Measurements from ENCODE around the gene TMEM131L. TPM values are rescaled to one million over a fixed set of nuclear protein-coding genes. Genes with fewer than 3 reads are reported as not detected.
"Not testable (repeated sequence)": the region's sequence is repeated elsewhere in the genome, so short reads cannot be mapped to it uniquely, and the experiment has no call there.

Gene TMEM131L
- polyA plus RNA-seq, 4 donors, result 0.22 to 9.1 (median 1.9) TPM

GRCh38 chr4:153438916-153439756, 27.0 kb upstream of the TMEM131L start:
- H3K4me3 ChIP-seq (ENCODE audit: low read depth in 1 of 3, low read length in 3 of 3), result no peak overlapping the region
- WGBS, 3 donors, result 56 to 61% (median 58%) methylated on average over 13 of the region's 13 CpGs
- no peak for FAIRE-seq
- H3K27me3 ChIP-seq (ENCODE audit: control insufficient read depth in 3 of 3, insufficient read depth in 3 of 3, low read length in 3 of 3), result no peaks in the 10 kb centered on the region
- peak in 1 of 2 donors; percentile 36 for DNase-seq
- no peaks in the 10 kb centered on the region for H3K36me3 ChIP-seq (ENCODE audit: control insufficient read depth in 3 of 3, insufficient read depth in 2 of 3, low read depth in 1 of 3, low read length in 3 of 3)
- H3K27ac ChIP-seq (ENCODE audit: low read depth in 1 of 3, low read length in 2 of 3), result peak overlapping the region in 1 of 3 donors; percentile 57
- H3K4me1 ChIP-seq (ENCODE audit: control insufficient read depth in 3 of 3, insufficient read depth in 2 of 3, low read depth in 1 of 3, low read length in 2 of 3), result no peaks in the 10 kb centered on the region
- no peaks in the 10 kb centered on the region for H3K9me3 ChIP-seq (ENCODE audit: control insufficient read depth in 2 of 2, insufficient read depth in 1 of 2, low read depth in 1 of 2, low read length in 1 of 2)

GRCh38 chr4:153439831-153440230, 26.3 kb upstream of the TMEM131L start:
- H3K36me3 ChIP-seq (ENCODE audit: control insufficient read depth in 3 of 3, insufficient read depth in 2 of 3, low read depth in 1 of 3, low read length in 3 of 3), result no peaks in the 10 kb centered on the region
- H3K9me3 ChIP-seq (ENCODE audit: control insufficient read depth in 2 of 2, insufficient read depth in 1 of 2, low read depth in 1 of 2, low read length in 1 of 2), result no peaks in the 10 kb centered on the region
- no peaks in the 10 kb centered on the region for H3K27me3 ChIP-seq (ENCODE audit: control insufficient read depth in 3 of 3, insufficient read depth in 3 of 3, low read length in 3 of 3)
- DNase-seq, result no peak
- H3K27ac ChIP-seq (ENCODE audit: low read depth in 1 of 3, low read length in 2 of 3), result no peak overlapping the region
- H3K4me3 ChIP-seq (ENCODE audit: low read depth in 1 of 3, low read length in 3 of 3), result no peak overlapping the region
- no peak for FAIRE-seq
- 84 to 93% (median 87%) methylated on average over 9 of the region's 9 CpGs for WGBS, 3 donors
- H3K4me1 ChIP-seq (ENCODE audit: control insufficient read depth in 3 of 3, insufficient read depth in 2 of 3, low read depth in 1 of 3, low read length in 2 of 3), result no peaks in the 10 kb centered on the region

DNA sequence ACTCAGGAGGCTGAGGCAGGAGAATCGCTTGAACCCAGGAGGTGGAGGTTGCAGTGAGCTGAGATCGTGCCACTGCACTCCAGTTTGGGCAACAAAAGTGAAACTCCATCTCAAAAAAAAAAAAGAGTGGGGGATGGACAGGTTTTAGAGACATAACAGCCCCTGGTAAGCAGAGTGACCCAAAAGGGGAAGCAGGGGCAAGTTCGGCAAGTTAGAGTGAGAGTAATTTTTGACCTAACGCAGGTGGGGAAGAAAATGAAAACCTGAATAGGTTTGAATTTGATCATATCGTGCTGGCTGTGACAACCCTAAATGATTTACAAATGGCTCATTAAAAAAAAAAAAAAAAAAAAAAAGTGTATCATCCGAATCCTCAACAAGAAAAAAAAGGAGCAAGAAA, 25.7 kb upstream of the TMEM131L start:
- no peaks in the 10 kb centered on the region for H3K36me3 ChIP-seq (ENCODE audit: control insufficient read depth in 3 of 3, insufficient read depth in 2 of 3, low read depth in 1 of 3, low read length in 3 of 3)
- no peaks in the 10 kb centered on the region for H3K9me3 ChIP-seq (ENCODE audit: control insufficient read depth in 2 of 2, insufficient read depth in 1 of 2, low read depth in 1 of 2, low read length in 1 of 2)
- no peaks in the 10 kb centered on the region for H3K27me3 ChIP-seq (ENCODE audit: control insufficient read depth in 3 of 3, insufficient read depth in 3 of 3, low read length in 3 of 3)
- H3K4me3 ChIP-seq (ENCODE audit: low read depth in 1 of 3, low read length in 3 of 3), result no peak overlapping the region
- FAIRE-seq (no peak), DNase-seq (no peak)
- H3K4me1 ChIP-seq (ENCODE audit: control insufficient read depth in 3 of 3, insufficient read depth in 2 of 3, low read depth in 1 of 3, low read length in 2 of 3), result no peaks in the 10 kb centered on the region
- 82 to 89% (median 84%) methylated on average over 5 to 6 of the region's 6 CpGs for WGBS, 3 donors
- no peak overlapping the region for H3K27ac ChIP-seq (ENCODE audit: low read depth in 1 of 3, low read length in 2 of 3)

- WGBS, 3 donors, result 78 to 90% (median 89%) methylated on average over 5 of the region's 5 CpGs
- Histone ChIP-seq H3K36me3 (ENCODE audit: control insufficient read depth in 3 of 3, insufficient read depth in 2 of 3, low read depth in 1 of 3, low read length in 3 of 3) (no peaks in the 10 kb centered on the region), H3K4me3 (ENCODE audit: low read depth in 1 of 3, low read length in 3 of 3) (no peak overlapping the region), H3K27me3 (ENCODE audit: control insufficient read depth in 3 of 3, insufficient read depth in 3 of 3, low read length in 3 of 3) (no peaks in the 10 kb centered on the region), H3K9me3 (ENCODE audit: control insufficient read depth in 2 of 2, insufficient read depth in 1 of 2, low read depth in 1 of 2, low read length in 1 of 2) (no peaks in the 10 kb centered on the region), H3K4me1 (ENCODE audit: control insufficient read depth in 3 of 3, insufficient read depth in 2 of 3, low read depth in 1 of 3, low read length in 2 of 3) (no peaks in the 10 kb centered on the region), H3K27ac (ENCODE audit: low read depth in 1 of 3, low read length in 2 of 3) (no peak overlapping the region)
- no peak for FAIRE-seq
- peak in 1 of 2 donors; percentile 29 for DNase-seq
These were observed 18.8 kb upstream of the TMEM131L start for GRCh38 chr4:153447175-153447905.

DNA sequence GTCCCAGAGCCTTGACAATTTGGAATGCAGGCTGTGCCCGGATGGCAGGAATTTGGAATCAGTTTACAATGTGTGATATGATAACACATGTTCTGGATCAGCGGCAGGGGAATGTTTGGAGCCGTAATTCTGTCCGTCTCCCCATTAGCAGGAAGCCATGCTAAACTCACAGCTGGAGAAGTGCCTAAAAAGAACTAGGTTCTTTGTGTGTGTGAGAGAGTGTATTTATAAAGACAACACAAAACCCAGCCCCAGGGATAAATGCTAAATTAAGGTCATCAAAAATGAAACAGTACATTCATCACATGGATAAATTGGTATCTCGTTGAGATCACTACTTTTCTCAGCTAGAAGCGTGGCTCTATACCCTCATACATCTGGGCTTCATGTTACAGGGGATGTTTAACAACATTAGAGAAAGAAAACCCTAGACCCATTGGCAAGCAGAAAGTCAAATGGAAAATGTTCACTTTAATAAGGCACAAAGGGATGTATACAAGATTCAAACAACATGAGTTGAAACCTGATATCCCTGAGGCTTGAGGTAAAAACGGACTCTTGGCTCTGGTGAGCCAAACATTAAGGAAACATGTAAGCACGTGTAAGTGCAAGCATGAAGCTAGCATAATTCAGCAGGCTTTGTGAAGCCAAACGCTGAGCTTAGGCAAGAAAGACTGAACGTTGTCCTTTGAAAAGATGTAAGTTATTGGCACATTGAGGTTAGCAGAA, 18.0 kb upstream of the TMEM131L start:
- no peak for DNase-seq
- no peaks in the 10 kb centered on the region for H3K36me3 ChIP-seq (ENCODE audit: control insufficient read depth in 3 of 3, insufficient read depth in 2 of 3, low read depth in 1 of 3, low read length in 3 of 3)
- no peaks in the 10 kb centered on the region for H3K27me3 ChIP-seq (ENCODE audit: control insufficient read depth in 3 of 3, insufficient read depth in 3 of 3, low read length in 3 of 3)
- no peak for FAIRE-seq
- no peak overlapping the region for H3K27ac ChIP-seq (ENCODE audit: low read depth in 1 of 3, low read length in 2 of 3)
- no peak overlapping the region for H3K4me3 ChIP-seq (ENCODE audit: low read depth in 1 of 3, low read length in 3 of 3)
- 49 to 63% (median 60%) methylated on average over 10 of the region's 10 CpGs for WGBS, 3 donors
- no peaks in the 10 kb centered on the region for H3K4me1 ChIP-seq (ENCODE audit: control insufficient read depth in 3 of 3, insufficient read depth in 2 of 3, low read depth in 1 of 3, low read length in 2 of 3)
- no peaks in the 10 kb centered on the region for H3K9me3 ChIP-seq (ENCODE audit: control insufficient read depth in 2 of 2, insufficient read depth in 1 of 2, low read depth in 1 of 2, low read length in 1 of 2)

- no peak for DNase-seq
- Histone ChIP-seq H3K36me3 (ENCODE audit: control insufficient read depth in 3 of 3, insufficient read depth in 2 of 3, low read depth in 1 of 3, low read length in 3 of 3) (no peaks in the 10 kb centered on the region), H3K27ac (ENCODE audit: low read depth in 1 of 3, low read length in 2 of 3) (no peak overlapping the region), H3K4me1 (ENCODE audit: control insufficient read depth in 3 of 3, insufficient read depth in 2 of 3, low read depth in 1 of 3, low read length in 2 of 3) (no peaks in the 10 kb centered on the region), H3K4me3 (ENCODE audit: low read depth in 1 of 3, low read length in 3 of 3) (no peak overlapping the region), H3K9me3 (ENCODE audit: control insufficient read depth in 2 of 2, insufficient read depth in 1 of 2, low read depth in 1 of 2, low read length in 1 of 2) (no peaks in the 10 kb centered on the region), H3K27me3 (ENCODE audit: control insufficient read depth in 3 of 3, insufficient read depth in 3 of 3, low read length in 3 of 3) (no peaks in the 10 kb centered on the region)
- 82 to 95% (median 85%) methylated on average over 1 of the region's 1 CpG for WGBS, 3 donors
- FAIRE-seq, result no peak
These were observed 16.8 kb upstream of the TMEM131L start for GRCh38 chr4:153449338-153449737.

- 56 to 87% (median 78%) methylated on average over 5 of the region's 5 CpGs for WGBS, 3 donors
- no peak for FAIRE-seq
These were observed 15.6 kb upstream of the TMEM131L start for GRCh38 chr4:153450544-153450917.

GRCh38 chr4:153451145-153451544, 15.0 kb upstream of the TMEM131L start:
- not testable (repeated sequence) for H3K27ac ChIP-seq (ENCODE audit: low read depth in 1 of 3, low read length in 2 of 3); H3K4me1 ChIP-seq (ENCODE audit: control insufficient read depth in 3 of 3, insufficient read depth in 2 of 3, low read depth in 1 of 3, low read length in 2 of 3); H3K36me3 ChIP-seq (ENCODE audit: control insufficient read depth in 3 of 3, insufficient read depth in 2 of 3, low read depth in 1 of 3, low read length in 3 of 3); DNase-seq; H3K9me3 ChIP-seq (ENCODE audit: control insufficient read depth in 2 of 2, insufficient read depth in 1 of 2, low read depth in 1 of 2, low read length in 1 of 2); FAIRE-seq; H3K4me3 ChIP-seq (ENCODE audit: low read depth in 1 of 3, low read length in 3 of 3); H3K27me3 ChIP-seq (ENCODE audit: control insufficient read depth in 3 of 3, insufficient read depth in 3 of 3, low read length in 3 of 3)
- WGBS, 3 donors, result 44 to 73% (median 51%) methylated on average over 13 of the region's 13 CpGs

More at GRCh38 chr4:153450544-153450917, 15.6 kb upstream of the TMEM131L start:
- Histone ChIP-seq H3K4me1 (ENCODE audit: control insufficient read depth in 3 of 3, insufficient read depth in 2 of 3, low read depth in 1 of 3, low read length in 2 of 3) (no peaks in the 10 kb centered on the region), H3K27ac (ENCODE audit: low read depth in 1 of 3, low read length in 2 of 3) (peak overlapping the region in 2 of 3 donors; percentile 52 to 56), H3K36me3 (ENCODE audit: control insufficient read depth in 3 of 3, insufficient read depth in 2 of 3, low read depth in 1 of 3, low read length in 3 of 3) (no peaks in the 10 kb centered on the region), H3K27me3 (ENCODE audit: control insufficient read depth in 3 of 3, insufficient read depth in 3 of 3, low read length in 3 of 3) (no peaks in the 10 kb centered on the region), H3K4me3 (ENCODE audit: low read depth in 1 of 3, low read length in 3 of 3) (no peak overlapping the region), H3K9me3 (ENCODE audit: control insufficient read depth in 2 of 2, insufficient read depth in 1 of 2, low read depth in 1 of 2, low read length in 1 of 2) (no peaks in the 10 kb centered on the region)
- DNase-seq, result no peak

Measured in small intestine (tissue), 7 donors.